Measurements from ENCODE around the gene NECAP2.

DNA sequence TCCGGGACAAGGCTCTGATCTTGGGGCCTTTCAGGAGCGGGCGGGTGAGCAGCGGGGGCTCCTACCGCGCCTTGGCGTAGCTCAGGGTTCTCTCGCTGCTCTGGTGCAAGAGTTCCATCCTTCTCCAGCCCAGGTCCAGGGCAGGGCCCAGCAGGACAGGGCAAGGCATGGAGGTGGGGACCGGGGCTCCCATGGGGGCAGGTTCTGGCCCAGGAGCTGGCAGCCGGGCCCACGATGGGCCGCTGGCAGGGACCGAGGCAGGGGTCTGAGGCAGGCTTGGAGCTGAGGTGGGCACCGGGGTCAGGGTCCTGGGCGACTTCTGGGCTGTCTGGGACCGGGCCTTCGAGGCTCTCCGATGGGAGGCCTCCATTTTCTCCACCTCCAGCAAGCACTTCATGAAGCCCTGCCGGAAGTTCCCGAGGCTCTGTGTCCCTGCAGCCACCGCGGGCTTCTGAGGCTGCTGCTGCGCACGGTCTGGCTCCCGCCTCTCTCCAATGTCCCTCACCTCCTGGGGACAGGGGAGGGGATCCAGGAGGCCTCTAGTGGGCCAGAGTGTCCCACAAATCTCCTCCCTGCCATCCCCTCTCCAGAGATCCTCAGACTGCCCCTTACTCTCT, 30.9 kb upstream of the NECAP2 start:
- TF ChIP-seq, protein P1, sequence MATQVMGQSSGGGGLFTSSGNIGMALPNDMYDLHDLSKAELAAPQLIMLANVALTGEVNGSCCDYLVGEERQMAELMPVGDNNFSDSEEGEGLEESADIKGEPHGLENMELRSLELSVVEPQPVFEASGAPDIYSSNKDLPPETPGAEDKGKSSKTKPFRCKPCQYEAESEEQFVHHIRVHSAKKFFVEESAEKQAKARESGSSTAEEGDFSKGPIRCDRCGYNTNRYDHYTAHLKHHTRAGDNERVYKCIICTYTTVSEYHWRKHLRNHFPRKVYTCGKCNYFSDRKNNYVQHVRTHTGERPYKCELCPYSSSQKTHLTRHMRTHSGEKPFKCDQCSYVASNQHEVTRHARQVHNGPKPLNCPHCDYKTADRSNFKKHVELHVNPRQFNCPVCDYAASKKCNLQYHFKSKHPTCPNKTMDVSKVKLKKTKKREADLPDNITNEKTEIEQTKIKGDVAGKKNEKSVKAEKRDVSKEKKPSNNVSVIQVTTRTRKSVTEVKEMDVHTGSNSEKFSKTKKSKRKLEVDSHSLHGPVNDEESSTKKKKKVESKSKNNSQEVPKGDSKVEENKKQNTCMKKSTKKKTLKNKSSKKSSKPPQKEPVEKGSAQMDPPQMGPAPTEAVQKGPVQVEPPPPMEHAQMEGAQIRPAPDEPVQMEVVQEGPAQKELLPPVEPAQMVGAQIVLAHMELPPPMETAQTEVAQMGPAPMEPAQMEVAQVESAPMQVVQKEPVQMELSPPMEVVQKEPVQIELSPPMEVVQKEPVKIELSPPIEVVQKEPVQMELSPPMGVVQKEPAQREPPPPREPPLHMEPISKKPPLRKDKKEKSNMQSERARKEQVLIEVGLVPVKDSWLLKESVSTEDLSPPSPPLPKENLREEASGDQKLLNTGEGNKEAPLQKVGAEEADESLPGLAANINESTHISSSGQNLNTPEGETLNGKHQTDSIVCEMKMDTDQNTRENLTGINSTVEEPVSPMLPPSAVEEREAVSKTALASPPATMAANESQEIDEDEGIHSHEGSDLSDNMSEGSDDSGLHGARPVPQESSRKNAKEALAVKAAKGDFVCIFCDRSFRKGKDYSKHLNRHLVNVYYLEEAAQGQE (IDR thresholded peaks at IDR 0.05; ENCODE audit: insufficient read depth in 1 of 2, low read depth in 2 of 2, low read length in 2 of 2), result no peak
- TF ChIP-seq POLR2AphosphoS5 (IDR thresholded peaks at IDR 0.05; ENCODE audit: low read depth, low read length) (no peak), TAF1 (IDR thresholded peaks at IDR 0.05; ENCODE audit: borderline replicate concordance, insufficient read depth, low read length) (no peak), SIN3A (IDR thresholded peaks at IDR 0.05; ENCODE audit: borderline replicate concordance, insufficient read depth, low read length) (no peak), FOXP2 (optimal IDR thresholded peaks at IDR 0.05; ENCODE audit: borderline replicate concordance, extremely low read depth, extremely low read length, insufficient read depth) (no peak)
